Measurements from ENCODE around the gene CETP.

DNA sequence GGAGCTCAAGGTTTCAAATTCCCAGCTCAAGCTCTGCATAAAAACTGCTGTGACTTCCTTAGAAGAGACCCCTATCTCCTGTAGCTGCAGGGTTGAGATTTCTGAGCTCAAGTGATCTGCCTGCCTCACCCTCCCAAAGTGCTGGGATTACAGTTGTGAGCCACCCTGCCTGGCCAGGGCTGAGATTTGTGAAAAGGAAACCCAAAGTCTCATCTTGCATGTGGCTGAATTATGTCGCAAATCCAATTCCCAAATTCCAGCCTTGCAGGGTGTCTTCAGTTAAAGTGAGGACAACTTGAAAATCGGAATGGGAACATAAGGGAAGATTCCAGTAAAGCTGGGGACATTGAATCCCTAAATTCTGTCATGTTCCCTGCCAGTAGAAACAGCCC lies 14.2 kb upstream of the CETP start:
- TF ChIP-seq, protein P1, sequence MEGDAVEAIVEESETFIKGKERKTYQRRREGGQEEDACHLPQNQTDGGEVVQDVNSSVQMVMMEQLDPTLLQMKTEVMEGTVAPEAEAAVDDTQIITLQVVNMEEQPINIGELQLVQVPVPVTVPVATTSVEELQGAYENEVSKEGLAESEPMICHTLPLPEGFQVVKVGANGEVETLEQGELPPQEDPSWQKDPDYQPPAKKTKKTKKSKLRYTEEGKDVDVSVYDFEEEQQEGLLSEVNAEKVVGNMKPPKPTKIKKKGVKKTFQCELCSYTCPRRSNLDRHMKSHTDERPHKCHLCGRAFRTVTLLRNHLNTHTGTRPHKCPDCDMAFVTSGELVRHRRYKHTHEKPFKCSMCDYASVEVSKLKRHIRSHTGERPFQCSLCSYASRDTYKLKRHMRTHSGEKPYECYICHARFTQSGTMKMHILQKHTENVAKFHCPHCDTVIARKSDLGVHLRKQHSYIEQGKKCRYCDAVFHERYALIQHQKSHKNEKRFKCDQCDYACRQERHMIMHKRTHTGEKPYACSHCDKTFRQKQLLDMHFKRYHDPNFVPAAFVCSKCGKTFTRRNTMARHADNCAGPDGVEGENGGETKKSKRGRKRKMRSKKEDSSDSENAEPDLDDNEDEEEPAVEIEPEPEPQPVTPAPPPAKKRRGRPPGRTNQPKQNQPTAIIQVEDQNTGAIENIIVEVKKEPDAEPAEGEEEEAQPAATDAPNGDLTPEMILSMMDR (IDR thresholded peaks at IDR 0.05), result no peak
- no peak for TF ChIP-seq POLR2A (IDR thresholded peaks at IDR 0.05)

Data from esophagus squamous epithelium (tissue), 4 donors.